Articular chondrocyte of knee joint (primary cell): ENCODE measurements around the gene TFPI2. TPM values are rescaled to one million over a fixed set of nuclear protein-coding genes. Genes with fewer than 3 reads are reported as not detected.

Experiments
- small RNA-seq: library from RNA; depleted of rRNA; stranded (forward); fragments of <200 nt; gene quantifications from one replicate; pipeline ENCODE3, GENCODE V24; 2012
- total RNA-seq: library from RNA; depleted of rRNA; stranded (reverse); fragments of >200 nt; gene quantifications from 2 replicates; pipeline ENCODE4 v1.2.3, GENCODE V29; 2012

TFPI2 gene
- 6.4 and 16.0 TPM in 2 replicates for total RNA-seq

GRCh38 chr7:93890464-93891068 is at the start of gene TFPI2:
Gene TFPI2, minus strand, starts transcription at chr7:93890753. Its CDS starts 75 bp downstream, at chr7:93890678.

GRCh38 chr7:93921607-93922566 is 31.3 kb upstream of the TFPI2 start, which contains the start of gene GNG11:
Gene GNG11, plus strand, starts transcription at chr7:93921735. Its CDS starts 403 bp downstream, at chr7:93922138.

GRCh38 chr7:93906267-93906666 is 15.7 kb upstream of the TFPI2 start, which contains the start of gene GNGT1:
Gene GNGT1, plus strand, starts transcription at chr7:93906567. Its CDS starts 180 bp downstream, at chr7:93906747.

Small RNA genes within 50 kb of the gene (small RNA-seq; reads per million reads assigned to genes)
- not detected for gene AC002076.2

Other genes with a start within 250 kb of the TFPI2 start
- gene GNGT1, start 15.8 kb upstream of the TFPI2 start, total RNA-seq, result not detected in 2 replicates
- 11.5 and 15.2 TPM in 2 replicates for gene GNG11, start 31.0 kb upstream of the TFPI2 start, total RNA-seq
- 35.3 and 43.3 TPM in 2 replicates for gene BET1, start 113.6 kb upstream of the TFPI2 start, total RNA-seq